PC-9 (cell line): ENCODE measurements around the gene SLC49A4. TPM values are rescaled to one million over a fixed set of nuclear protein-coding genes. Genes with fewer than 3 reads are reported as not detected.

Experiments used
- BruUV-seq: library from RNA; stranded (reverse); fragments of 400-500 nt; replicated peaks from 2 replicates; lab custom pipeline; 2021; lab: Mats Ljungman, UMichigan
- CTCF ChIA-PET: fragments of 300-600 bp; sonication (Branson Sonifier 250); formaldehyde crosslinking; loops from one replicate; lab custom pipeline; 2022; ENCODE audit warnings: antibody characterized with exemption; lab: Charles Lee
- POLR2A ChIA-PET: fragments of 300-600 bp; sonication (Branson Sonifier 250); formaldehyde crosslinking; loops from one replicate; lab custom pipeline; 2022; ENCODE audit warnings: antibody characterized with exemption; ENCODE audit not compliant: unreplicated experiment; lab: Charles Lee
- DNase-seq, 2 experiments: peaks; one replicate each; pipeline versions ENCODE4 v3.0.0 to v3.0.0-alpha.2; 2015 to 2022; ENCODE audit warnings: mixed read lengths in 1 of 2
- H2AFZ ChIP-seq: fragments of 200-600 bp; sonication (generic); 2 replicates; pipeline ENCODE4 v1.8.1; 2017; ENCODE audit warnings: antibody characterized with exemption
- H3F3A ChIP-seq: fragments of 200-600 bp; sonication (generic); 2 replicates; pipeline ENCODE4 v1.8.1; 2017; ENCODE audit warnings: antibody characterized with exemption, mild to moderate bottlenecking, low read depth; ENCODE audit not compliant: insufficient read depth
- H3K27ac ChIP-seq: fragments of 200-600 bp; sonication (generic); 2 replicates; pipeline ENCODE4 v1.6.1; 2016; ENCODE audit warnings: mixed run types
- H3K27me3 ChIP-seq: fragments of 200-600 bp; sonication (generic); 2 replicates; pipeline ENCODE4 v1.6.1; 2016; ENCODE audit warnings: low read depth, mixed run types; ENCODE audit not compliant: insufficient read depth
- H3K36me3 ChIP-seq: fragments of 200-600 bp; sonication (generic); 2 replicates; pipeline ENCODE4 v1.6.1; 2016; ENCODE audit warnings: low read depth, mixed run types
- H3K4me1 ChIP-seq: fragments of 200-600 bp; sonication (generic); replicated peaks from 2 replicates; pipeline ENCODE4 v1.6.1; 2016; ENCODE audit warnings: mixed run types; ENCODE audit not compliant: insufficient read depth
- H3K4me2 ChIP-seq: fragments of 200-600 bp; sonication (generic); 2 replicates; pipeline ENCODE4 v1.6.1; 2017; ENCODE audit warnings: mixed run types
- H3K4me3 ChIP-seq: fragments of 200-600 bp; sonication (generic); 2 replicates; pipeline ENCODE4 v1.6.1; 2016; ENCODE audit warnings: mixed run types
- H3K79me2 ChIP-seq: fragments of 200-600 bp; sonication (generic); 2 replicates; pipeline ENCODE4 v1.6.1; 2017; ENCODE audit warnings: low read depth, mixed run types
- H3K9me2 ChIP-seq: fragments of 200-600 bp; sonication (generic); 2 replicates; pipeline ENCODE4 v1.8.1; 2017; ENCODE audit warnings: mild to moderate bottlenecking; ENCODE audit not compliant: insufficient read depth
- H3K9me3 ChIP-seq: fragments of 200-600 bp; sonication (generic); 2 replicates; pipeline ENCODE4 v1.8.1; 2016; ENCODE audit warnings: low read depth; ENCODE audit not compliant: insufficient read depth
- H4K20me1 ChIP-seq: fragments of 200-600 bp; sonication (generic); 2 replicates; pipeline ENCODE4 v1.8.1; 2017; ENCODE audit not compliant: insufficient read depth
- EZH2 ChIP-seq: fragments of 200-600 bp; sonication (generic); IDR thresholded peaks from 2 replicates; pipeline ENCODE4 v1.8.0; 2017; ENCODE audit warnings: antibody characterized with exemption, low read depth
- intact Hi-C: fragments of 100-400 bp; cut with micrococcal nuclease; formaldehyde crosslinking; loops from one replicate; pipeline ENCODE4 v1.10.0; 2022; ENCODE audit not compliant: unreplicated experiment
- total RNA-seq: library from RNA; stranded (reverse); gene quantifications from 2 replicates; pipeline ENCODE4 v1.2.3, GENCODE V29; 2021
- TF ChIP-seq, protein P1 (sequence below): fragments of 200-600 bp; sonication (generic); conservative IDR thresholded peaks from 2 replicates; pipeline ENCODE4 v1.6.1; 2017; ENCODE audit warnings: mixed run types, antibody characterized with exemption, mild to moderate bottlenecking, moderate library complexity

SLC49A4 gene
- total RNA-seq, 1 experiment from 2014 or later: 24.0 TPM

- no peaks in the 10 kb centered on the region; the same call in 1 of the 2 replicates for H3K9me2 ChIP-seq
- H2AFZ ChIP-seq: no peak overlapping the region
- H3K27ac ChIP-seq: no peak overlapping the region
- TF ChIP-seq EZH2: no peak
- TF ChIP-seq, protein P1, sequence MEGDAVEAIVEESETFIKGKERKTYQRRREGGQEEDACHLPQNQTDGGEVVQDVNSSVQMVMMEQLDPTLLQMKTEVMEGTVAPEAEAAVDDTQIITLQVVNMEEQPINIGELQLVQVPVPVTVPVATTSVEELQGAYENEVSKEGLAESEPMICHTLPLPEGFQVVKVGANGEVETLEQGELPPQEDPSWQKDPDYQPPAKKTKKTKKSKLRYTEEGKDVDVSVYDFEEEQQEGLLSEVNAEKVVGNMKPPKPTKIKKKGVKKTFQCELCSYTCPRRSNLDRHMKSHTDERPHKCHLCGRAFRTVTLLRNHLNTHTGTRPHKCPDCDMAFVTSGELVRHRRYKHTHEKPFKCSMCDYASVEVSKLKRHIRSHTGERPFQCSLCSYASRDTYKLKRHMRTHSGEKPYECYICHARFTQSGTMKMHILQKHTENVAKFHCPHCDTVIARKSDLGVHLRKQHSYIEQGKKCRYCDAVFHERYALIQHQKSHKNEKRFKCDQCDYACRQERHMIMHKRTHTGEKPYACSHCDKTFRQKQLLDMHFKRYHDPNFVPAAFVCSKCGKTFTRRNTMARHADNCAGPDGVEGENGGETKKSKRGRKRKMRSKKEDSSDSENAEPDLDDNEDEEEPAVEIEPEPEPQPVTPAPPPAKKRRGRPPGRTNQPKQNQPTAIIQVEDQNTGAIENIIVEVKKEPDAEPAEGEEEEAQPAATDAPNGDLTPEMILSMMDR: no peak
- H3K27me3 ChIP-seq: no peaks in the 10 kb centered on the region
- no peaks in the 10 kb centered on the region for H3K4me1 ChIP-seq
- no peaks in the 10 kb centered on the region for H3K36me3 ChIP-seq
- no TSS peak for BruUV-seq
- H3K9me3 ChIP-seq: no peaks in the 10 kb centered on the region
- no peaks in the 10 kb centered on the region for H3K79me2 ChIP-seq
- no peak for DNase-seq
- intact Hi-C loops: no loop called here
- H3F3A ChIP-seq: no peaks in the 10 kb centered on the region
- ChIA-PET POLR2A (no interaction called here), CTCF (no interaction called here)
- H3K4me3 ChIP-seq: no peak overlapping the region
- H3K4me2 ChIP-seq: no peak overlapping the region
- H4K20me1 ChIP-seq: no peaks in the 10 kb centered on the region
Measured at GRCh38 chr3:122868322-122868721, 73.5 kb downstream of the SLC49A4 start.

DNA sequence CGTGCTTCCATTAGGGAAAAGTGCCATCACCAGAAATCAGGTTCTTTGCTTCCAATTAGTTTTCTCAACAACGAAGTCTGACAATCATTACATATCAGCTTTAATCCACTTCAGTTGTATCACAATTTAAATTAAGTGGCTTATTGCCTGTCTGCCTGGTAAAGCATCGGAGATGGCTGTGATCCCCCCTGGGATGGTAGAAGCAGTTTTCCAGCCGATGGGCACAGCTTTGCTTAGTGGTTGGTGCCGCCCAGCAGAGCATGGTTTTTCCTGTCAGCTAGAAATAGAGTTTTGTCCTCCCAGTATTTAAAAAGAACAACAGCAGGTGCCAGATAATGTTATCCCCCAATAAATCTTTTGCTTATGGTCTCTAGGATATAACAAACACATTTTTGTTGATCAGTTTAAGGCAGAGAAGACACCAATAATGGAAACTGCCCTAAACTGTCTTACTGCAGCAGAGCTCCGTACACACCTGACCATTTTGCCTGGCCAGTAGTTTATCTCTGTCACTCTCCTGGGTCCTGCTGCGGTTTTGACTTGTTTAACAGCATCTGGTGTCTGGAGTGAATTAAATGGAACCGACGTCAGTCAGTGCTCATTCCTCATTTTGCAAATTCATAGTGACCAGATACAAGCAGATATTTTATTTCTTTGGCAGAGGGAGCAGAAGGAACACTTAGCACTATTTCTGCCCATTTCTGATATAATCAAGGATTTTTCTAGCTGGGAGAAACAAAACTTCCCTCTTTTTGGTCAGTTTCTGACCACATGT is 79.1 kb downstream of the SLC49A4 start:
- Histone ChIP-seq H3F3A (no peaks in the 10 kb centered on the region), H3K9me3 (no peaks in the 10 kb centered on the region), H4K20me1 (no peaks in the 10 kb centered on the region), H3K79me2 (no peaks in the 10 kb centered on the region), H3K27ac (no peak overlapping the region), H3K9me2 (no peaks in the 10 kb centered on the region; the same call in 1 of the 2 replicates), H2AFZ (no peak overlapping the region), H3K27me3 (no peaks in the 10 kb centered on the region), H3K4me1 (no peaks in the 10 kb centered on the region), H3K36me3 (no peaks in the 10 kb centered on the region), H3K4me3 (no peak overlapping the region), H3K4me2 (no peak overlapping the region)
- intact Hi-C loops: no loop called here
- BruUV-seq: no TSS peak
- CTCF ChIA-PET: no interaction called here
- TF ChIP-seq, protein P1: no peak
- TF ChIP-seq EZH2: no peak
- DNase-seq: no peak
- POLR2A ChIA-PET: no interaction called here

DNA sequence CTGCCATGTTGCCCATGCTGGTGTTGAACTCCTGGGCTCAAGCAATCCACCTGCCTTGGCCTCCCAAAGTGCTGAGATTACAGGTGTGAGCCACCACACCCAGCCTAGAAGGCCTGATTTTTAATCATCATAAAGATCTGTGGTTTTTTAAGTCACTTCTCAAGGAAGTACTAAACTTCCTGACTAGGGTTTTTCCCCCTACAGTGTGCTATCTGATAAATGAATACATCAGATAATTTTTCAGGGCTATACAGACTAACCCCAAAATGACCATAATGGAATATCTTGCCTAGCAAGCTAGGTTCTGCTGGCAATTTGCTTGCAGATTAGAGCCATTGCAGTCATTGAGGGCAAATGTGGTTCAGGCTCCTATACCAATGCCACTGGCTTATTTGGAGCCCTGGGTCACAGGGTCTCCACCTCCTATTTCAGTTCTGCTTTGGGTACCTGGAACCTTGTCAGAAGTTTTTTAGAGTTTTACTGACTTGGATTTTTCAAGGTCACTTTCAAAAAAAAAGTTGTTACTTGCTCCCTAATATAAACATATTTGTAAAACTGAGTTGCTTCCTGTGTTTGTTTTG is 80.8 kb downstream of the SLC49A4 start:
- no peak for DNase-seq
- Histone ChIP-seq H3K9me2 (no peaks in the 10 kb centered on the region), H3K27ac (no peak overlapping the region), H3K27me3 (no peaks in the 10 kb centered on the region), H3K4me3 (no peak overlapping the region), H3F3A (no peaks in the 10 kb centered on the region), H3K79me2 (no peaks in the 10 kb centered on the region), H2AFZ (no peak overlapping the region), H3K36me3 (no peaks in the 10 kb centered on the region), H4K20me1 (no peaks in the 10 kb centered on the region), H3K4me1 (no peaks in the 10 kb centered on the region), H3K9me3 (no peaks in the 10 kb centered on the region), H3K4me2 (no peak overlapping the region)
- ChIA-PET CTCF (interaction anchor here (0.7 kb wide), 1 partner anchor 121 kb away, joined by 3 read pairs; no protein-coding TSS in a partner anchor), POLR2A (no interaction called here)
- no TSS peak for BruUV-seq
- intact Hi-C loops: no loop called here
- no peak for TF ChIP-seq EZH2
- TF ChIP-seq, protein P1: no peak
